ENCODE measurements around the gene SUGT1. TPM values are rescaled to one million over a fixed set of nuclear protein-coding genes. Genes with fewer than 3 reads are reported as not detected.

The SUGT1 gene
- total and polyA plus RNA-seq, 2 donors (not counting 1 experiment from before 2014, with no cell fraction given) = 9.5 to 38.4 TPM

DNA sequence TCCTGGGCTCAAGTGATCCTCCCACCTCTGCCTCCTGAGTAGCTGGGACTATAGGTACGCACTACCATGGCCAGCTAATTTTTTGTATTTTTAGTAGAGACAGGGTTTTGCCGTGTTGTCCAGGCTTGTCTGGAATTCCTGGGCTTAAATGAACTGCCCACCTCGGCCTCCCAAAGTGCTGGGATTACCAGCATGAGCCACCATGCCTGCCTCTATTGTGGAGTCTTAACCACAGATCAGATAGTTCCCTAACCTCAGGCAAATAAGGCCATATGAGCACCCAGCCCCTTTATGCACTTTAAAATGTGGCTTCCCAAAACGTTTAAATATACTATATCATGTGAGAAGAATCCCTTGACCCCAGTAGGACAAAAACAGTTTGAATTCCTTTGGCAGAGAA is 70.5 kb downstream of the SUGT1 start:
- H3K27ac Mint-ChIP-seq = no peak overlapping the region
- peaks cover 0 to 7% (median 0%) of the 10 kb centered on the region in 3 donors for H3K9me3 ChIP-seq (ENCODE audit: control extremely low read depth in 1 of 3, control insufficient read depth in 2 of 3, insufficient read depth in 1 of 3, low read length in 2 of 3)
- ATAC-seq (ENCODE audit: low read depth) (no peak), DNase-seq (no peak)
- no peaks in the 10 kb centered on the region for H3K9me3 Mint-ChIP-seq (ENCODE audit: insufficient read depth)
- peaks cover 0 to 10% (median 4%) of the 10 kb centered on the region in 4 experiments for H3K27me3 ChIP-seq (replicated peaks in 1 of 4; ENCODE audit: control extremely low read depth in 1 of 4, control insufficient read depth in 3 of 4, insufficient read depth in 4 of 4, low read length in 3 of 4)
- H3K79me2 ChIP-seq (ENCODE audit: control insufficient read depth, insufficient read depth, low read length) = no peaks in the 10 kb centered on the region
- H3K4me3 Mint-ChIP-seq = no peak overlapping the region
- intact Hi-C loops (cut with micrococcal nuclease) = no loop called here
- no peak overlapping the region for H3K4me2 ChIP-seq (replicated peaks; ENCODE audit: low read depth, low read length, poor library complexity, severe bottlenecking)
- H4K20me1 ChIP-seq (ENCODE audit: control insufficient read depth, insufficient read depth, low read length, poor library complexity, severe bottlenecking) = no peaks in the 10 kb centered on the region
- H3K27ac ChIP-seq (ENCODE audit: low read length in 2 of 2) = no peak overlapping the region
- no peak overlapping the region for H3K4me3 ChIP-seq (ENCODE audit: control extremely low read depth in 1 of 5, extremely low read depth in 1 of 5, insufficient read depth in 1 of 5, low read depth in 2 of 5, low read length in 4 of 5)
- H3K4me1 ChIP-seq (ENCODE audit: control insufficient read depth in 2 of 2, insufficient read depth in 2 of 2, low read length in 2 of 2) = no peaks in the 10 kb centered on the region
- CTCF ChIA-PET = no interaction called here
- no peak overlapping the region for H2AFZ ChIP-seq (ENCODE audit: insufficient read depth, low read depth, low read length, poor library complexity, severe bottlenecking)
- POLR2A ChIA-PET = no interaction called here
- no peaks in the 10 kb centered on the region for H3K4me1 Mint-ChIP-seq
- H3K36me3 ChIP-seq (replicated peaks in 1 of 2; ENCODE audit: control extremely low read depth in 1 of 2, control insufficient read depth in 1 of 2, extremely low read depth in 1 of 2, insufficient read depth in 2 of 2, low read length in 1 of 2) = no peaks in the 10 kb centered on the region
- H3K27me3 Mint-ChIP-seq = peaks cover 29% of the 10 kb centered on the region
- TF ChIP-seq, protein P1, sequence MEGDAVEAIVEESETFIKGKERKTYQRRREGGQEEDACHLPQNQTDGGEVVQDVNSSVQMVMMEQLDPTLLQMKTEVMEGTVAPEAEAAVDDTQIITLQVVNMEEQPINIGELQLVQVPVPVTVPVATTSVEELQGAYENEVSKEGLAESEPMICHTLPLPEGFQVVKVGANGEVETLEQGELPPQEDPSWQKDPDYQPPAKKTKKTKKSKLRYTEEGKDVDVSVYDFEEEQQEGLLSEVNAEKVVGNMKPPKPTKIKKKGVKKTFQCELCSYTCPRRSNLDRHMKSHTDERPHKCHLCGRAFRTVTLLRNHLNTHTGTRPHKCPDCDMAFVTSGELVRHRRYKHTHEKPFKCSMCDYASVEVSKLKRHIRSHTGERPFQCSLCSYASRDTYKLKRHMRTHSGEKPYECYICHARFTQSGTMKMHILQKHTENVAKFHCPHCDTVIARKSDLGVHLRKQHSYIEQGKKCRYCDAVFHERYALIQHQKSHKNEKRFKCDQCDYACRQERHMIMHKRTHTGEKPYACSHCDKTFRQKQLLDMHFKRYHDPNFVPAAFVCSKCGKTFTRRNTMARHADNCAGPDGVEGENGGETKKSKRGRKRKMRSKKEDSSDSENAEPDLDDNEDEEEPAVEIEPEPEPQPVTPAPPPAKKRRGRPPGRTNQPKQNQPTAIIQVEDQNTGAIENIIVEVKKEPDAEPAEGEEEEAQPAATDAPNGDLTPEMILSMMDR (IDR thresholded peaks at IDR 0.05) = no peak
- TF ChIP-seq EZH2 (IDR thresholded peaks at IDR 0.05; ENCODE audit: borderline replicate concordance, insufficient read depth, low read depth, low read length, poor library complexity, severe bottlenecking) = no peak
- 73% methylated on average over 2 of the region's 4 CpGs for WGBS (ENCODE audit: insufficient coverage)
- H3K9ac ChIP-seq (ENCODE audit: low read length) = no peak overlapping the region

DNA sequence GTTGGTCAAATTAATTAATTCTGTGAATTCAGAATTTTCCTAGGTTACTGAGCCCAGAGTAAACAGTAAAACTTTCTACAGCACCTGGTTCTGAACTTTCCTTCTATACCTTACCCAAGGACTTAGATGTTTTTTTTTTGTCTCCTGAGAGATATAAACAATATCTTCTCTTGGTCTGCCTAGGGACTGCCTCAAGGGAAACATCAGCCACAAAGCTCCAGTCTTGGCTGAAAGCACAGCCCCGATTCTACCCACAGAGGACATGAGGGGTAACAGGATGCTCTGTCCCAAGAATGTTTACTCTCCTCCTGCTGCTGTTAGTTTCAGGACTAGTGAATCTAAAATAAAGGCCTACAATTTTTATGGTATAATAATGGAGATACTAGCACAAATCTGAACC is 72.7 kb downstream of the SUGT1 start:
- POLR2A ChIA-PET = no interaction called here
- ATAC-seq (ENCODE audit: low read depth) = no peak
- TF ChIP-seq EZH2 (IDR thresholded peaks at IDR 0.05; ENCODE audit: borderline replicate concordance, insufficient read depth, low read depth, low read length, poor library complexity, severe bottlenecking) = no peak
- TF ChIP-seq, protein P1 (IDR thresholded peaks at IDR 0.05) = no peak
- no peaks in the 10 kb centered on the region for H3K4me1 Mint-ChIP-seq
- H3K27me3 ChIP-seq (replicated peaks in 1 of 4; ENCODE audit: control extremely low read depth in 1 of 4, control insufficient read depth in 3 of 4, insufficient read depth in 4 of 4, low read length in 3 of 4) = peaks cover 0 to 10% (median 4%) of the 10 kb centered on the region in 4 experiments
- DNase-seq = no peak
- H3K9me3 ChIP-seq (ENCODE audit: control extremely low read depth in 1 of 3, control insufficient read depth in 2 of 3, insufficient read depth in 1 of 3, low read length in 2 of 3) = peaks cover 0 to 7% (median 0%) of the 10 kb centered on the region in 3 donors
- no peaks in the 10 kb centered on the region for H3K9me3 Mint-ChIP-seq (ENCODE audit: insufficient read depth)
- CTCF ChIA-PET = no interaction called here
- intact Hi-C loops (cut with micrococcal nuclease) = no loop called here
- no peak overlapping the region for H3K27ac Mint-ChIP-seq
- H3K36me3 ChIP-seq (replicated peaks in 1 of 2; ENCODE audit: control extremely low read depth in 1 of 2, control insufficient read depth in 1 of 2, extremely low read depth in 1 of 2, insufficient read depth in 2 of 2, low read length in 1 of 2) = no peaks in the 10 kb centered on the region
- H4K20me1 ChIP-seq (ENCODE audit: control insufficient read depth, insufficient read depth, low read length, poor library complexity, severe bottlenecking) = no peaks in the 10 kb centered on the region
- H3K27ac ChIP-seq (ENCODE audit: low read length in 2 of 2) = no peak overlapping the region
- no peak overlapping the region for H3K9ac ChIP-seq (ENCODE audit: low read length)
- no peak overlapping the region for H2AFZ ChIP-seq (ENCODE audit: insufficient read depth, low read depth, low read length, poor library complexity, severe bottlenecking)
- H3K4me3 Mint-ChIP-seq = no peak overlapping the region
- H3K4me2 ChIP-seq (replicated peaks; ENCODE audit: low read depth, low read length, poor library complexity, severe bottlenecking) = no peak overlapping the region
- no CpG with 5 or more reads among the region's 1 CpG for whole genome bisulfite sequencing (ENCODE audit: insufficient coverage)
- H3K4me3 ChIP-seq (ENCODE audit: control extremely low read depth in 1 of 5, extremely low read depth in 1 of 5, insufficient read depth in 1 of 5, low read depth in 2 of 5, low read length in 4 of 5) = no peak overlapping the region
- H3K4me1 ChIP-seq (ENCODE audit: control insufficient read depth in 2 of 2, insufficient read depth in 2 of 2, low read length in 2 of 2) = no peaks in the 10 kb centered on the region
- H3K79me2 ChIP-seq (ENCODE audit: control insufficient read depth, insufficient read depth, low read length) = no peaks in the 10 kb centered on the region
- peaks cover 16% of the 10 kb centered on the region for H3K27me3 Mint-ChIP-seq
